Fibroblast of skin of abdomen (primary cell): ENCODE results near the gene FCHSD1.
"Not testable (repeated sequence)": the region's sequence is repeated elsewhere in the genome, so short reads cannot be mapped to it uniquely, and the experiment has no call there.

ENCODE experiments used
- DNase-seq: peaks from one replicate; pipeline ENCODE4 v3.0.0-alpha.2; 2013

Gene FCHSD1

DNA sequence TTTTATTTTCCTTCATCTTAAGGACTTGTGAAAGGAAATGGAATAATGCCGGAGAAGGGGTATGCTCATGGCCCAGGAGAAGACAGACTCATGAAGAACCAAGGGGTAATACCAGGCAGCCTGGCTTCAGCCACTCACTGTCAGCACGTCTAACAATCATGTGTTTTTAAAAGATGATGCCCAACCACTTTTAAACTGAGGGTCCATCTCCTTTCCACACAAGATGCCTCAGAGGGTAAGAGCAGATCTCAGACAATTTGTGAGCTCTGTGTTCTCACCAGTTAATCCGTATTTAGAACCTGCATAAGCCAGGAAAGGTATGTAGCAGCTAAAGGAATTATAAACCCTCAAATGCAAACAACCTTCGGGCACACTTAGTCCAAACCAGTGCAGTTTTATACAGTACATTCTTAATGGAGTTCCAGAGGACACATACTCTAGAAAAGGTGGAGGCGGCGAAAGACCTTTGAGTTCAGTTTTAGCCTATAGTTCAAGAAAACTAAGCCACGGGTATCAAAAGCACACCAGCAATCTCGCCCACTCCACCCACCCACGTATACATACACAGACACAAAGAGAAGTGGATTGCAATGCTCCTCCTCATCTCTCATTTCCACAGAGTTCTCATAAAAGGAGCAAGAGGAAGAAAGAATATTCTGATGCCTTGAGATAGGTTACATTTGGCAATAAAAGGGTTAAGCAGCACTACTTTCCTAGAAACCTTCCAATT is 35.1 kb downstream of the FCHSD1 start:
- DNase-seq: no peak

DNA sequence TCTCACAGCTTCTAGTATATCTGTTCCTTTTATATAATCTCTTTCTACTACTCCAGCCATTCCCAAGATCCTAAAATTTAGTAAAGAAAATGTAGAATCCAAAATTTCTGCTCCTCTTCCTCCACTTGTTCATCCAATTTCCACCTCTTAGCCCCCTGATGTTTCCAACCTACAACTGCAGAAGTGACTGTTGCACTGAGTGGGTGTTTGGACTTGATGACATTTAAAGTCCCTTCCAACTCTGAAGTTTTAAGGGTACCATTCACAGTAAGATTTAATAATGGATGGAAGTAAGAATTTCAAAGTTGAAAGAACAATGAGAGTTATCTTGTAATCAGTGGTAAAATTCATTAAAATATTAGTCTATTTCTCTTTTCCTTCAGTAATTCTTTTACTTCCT is 37.9 kb downstream of the FCHSD1 start:
- no peak for DNase-seq

DNA sequence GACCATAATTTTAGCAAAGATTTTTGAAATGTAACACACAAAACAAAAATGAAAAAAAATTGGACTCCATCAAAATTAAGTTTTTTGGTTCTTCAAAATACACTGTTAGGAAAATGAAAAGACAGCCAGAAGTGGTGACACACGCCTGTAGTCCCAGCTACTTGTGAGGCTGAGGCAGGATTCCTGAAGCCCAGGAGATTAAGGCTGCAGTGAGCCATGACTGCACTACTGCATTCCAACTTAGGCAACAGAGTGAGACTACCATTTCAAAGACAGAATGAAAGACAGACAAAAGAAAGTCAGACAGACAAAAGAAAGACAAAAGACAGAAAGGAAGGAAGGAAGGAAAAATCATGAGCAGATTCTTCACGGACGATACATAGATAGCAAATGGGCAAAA is 39.9 kb downstream of the FCHSD1 start:
- no peak for DNase-seq

DNA sequence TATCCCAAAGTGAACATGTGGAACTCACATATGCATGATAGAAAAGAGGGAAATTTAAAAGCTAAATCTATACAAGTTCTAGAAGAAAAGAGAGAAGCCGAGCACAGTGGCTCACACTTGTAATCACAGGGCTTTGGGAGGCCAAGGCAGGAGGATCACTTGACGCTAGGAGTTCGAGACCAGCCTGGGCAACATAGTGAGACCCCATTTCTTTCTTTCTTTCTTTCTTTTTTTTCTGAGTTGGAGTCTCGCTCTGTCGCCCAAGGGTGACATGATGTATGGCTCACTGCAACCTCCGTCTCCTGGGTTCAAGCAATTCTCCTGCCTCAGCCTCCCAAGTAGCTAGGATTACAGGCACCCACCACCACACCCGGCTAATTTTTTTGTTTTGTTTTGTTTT is 41.3 kb downstream of the FCHSD1 start:
- DNase-seq: not testable (repeated sequence)

DNA sequence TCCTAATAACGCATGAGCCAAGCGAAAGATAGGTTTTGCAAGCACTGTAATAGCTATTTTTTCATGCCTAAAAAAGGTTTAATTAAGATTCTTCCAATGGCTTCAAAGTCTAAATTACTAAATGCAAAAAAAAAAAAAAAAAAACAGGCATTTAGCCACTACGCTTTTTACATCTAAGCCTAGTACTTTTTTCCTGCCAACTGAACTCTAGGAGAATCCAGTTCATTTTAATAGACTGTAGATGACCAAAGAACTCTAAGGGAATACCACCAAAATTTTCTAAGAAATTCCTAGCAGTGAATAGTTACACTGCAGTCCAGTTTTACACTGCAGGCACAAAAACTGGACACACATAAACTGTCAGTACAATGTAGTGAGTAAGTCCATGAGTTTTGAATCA is 42.2 kb downstream of the FCHSD1 start:
- no peak for DNase-seq

DNA sequence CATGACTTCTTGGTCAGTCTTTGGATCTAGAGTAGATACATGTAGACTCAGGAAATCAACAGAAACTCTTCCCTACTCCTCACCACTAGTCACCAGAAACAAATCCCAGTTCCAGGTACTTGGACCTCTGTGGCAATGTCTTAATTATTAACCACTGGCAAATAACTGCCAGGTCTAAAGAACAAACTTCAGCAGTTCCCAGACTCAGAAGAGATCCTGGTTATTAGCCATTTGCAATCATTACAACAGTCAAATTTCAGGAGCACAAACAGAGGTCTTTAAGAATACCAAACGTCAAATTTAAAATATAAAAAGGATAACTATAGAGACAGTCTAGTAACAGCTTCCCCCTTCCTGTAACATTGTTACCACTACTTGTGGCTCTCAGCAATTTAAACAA is 42.7 kb downstream of the FCHSD1 start:
- DNase-seq: no peak

DNA sequence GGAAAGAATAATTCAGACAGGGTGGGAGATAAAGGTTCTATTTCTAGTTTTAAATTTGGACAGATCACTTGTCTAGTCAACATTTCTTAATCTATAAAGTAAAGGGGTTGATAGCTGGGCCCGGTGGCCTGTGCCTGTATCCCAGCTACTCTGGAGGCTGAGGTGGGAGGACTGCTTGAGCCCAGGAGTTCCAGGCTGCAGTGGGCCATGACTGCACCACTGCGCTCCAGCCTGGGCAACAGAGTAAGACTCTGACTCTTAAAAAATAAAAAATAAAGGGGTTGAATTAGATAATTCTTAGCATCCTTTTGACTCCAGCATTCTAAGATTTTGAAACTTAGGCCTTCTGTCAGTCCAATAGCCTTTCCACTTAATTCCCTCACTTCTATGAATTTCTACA is 43.2 kb downstream of the FCHSD1 start:
- no peak for DNase-seq

DNA sequence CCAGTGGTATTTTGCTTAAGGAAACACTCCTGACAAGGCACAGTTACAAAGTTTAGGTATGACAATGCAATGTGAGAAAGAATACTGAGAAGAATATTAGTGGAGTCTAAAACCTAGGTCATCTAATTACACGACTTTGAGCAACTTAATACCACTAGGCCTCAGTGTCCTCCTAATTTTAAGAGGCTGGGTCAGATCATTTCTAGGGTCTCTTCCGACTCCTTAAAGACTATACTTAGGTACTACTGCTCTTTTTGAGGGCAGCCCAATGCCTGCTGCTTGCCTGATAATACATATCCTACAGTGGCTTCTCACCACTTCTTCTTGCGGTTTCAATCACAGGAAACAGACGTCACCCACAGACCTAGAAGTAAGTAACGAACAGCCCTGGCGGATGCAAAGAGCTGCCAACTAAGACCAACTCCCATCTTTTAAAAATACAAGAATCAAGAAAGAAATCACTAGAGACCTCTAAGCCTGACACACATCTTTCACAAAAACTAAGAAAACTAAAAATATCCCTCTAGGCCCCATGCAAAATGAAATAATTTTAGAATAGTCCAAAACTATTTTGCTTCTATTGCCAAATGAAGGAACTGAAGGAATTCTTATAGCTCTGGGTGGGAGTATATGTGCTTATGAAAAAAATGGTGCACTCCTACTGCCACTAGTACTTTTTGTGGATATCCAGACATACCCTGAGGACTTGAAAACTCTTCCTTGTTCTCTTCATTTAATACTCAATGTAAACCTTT is 45.5 kb downstream of the FCHSD1 start:
- peak; percentile 25 for DNase-seq

DNA sequence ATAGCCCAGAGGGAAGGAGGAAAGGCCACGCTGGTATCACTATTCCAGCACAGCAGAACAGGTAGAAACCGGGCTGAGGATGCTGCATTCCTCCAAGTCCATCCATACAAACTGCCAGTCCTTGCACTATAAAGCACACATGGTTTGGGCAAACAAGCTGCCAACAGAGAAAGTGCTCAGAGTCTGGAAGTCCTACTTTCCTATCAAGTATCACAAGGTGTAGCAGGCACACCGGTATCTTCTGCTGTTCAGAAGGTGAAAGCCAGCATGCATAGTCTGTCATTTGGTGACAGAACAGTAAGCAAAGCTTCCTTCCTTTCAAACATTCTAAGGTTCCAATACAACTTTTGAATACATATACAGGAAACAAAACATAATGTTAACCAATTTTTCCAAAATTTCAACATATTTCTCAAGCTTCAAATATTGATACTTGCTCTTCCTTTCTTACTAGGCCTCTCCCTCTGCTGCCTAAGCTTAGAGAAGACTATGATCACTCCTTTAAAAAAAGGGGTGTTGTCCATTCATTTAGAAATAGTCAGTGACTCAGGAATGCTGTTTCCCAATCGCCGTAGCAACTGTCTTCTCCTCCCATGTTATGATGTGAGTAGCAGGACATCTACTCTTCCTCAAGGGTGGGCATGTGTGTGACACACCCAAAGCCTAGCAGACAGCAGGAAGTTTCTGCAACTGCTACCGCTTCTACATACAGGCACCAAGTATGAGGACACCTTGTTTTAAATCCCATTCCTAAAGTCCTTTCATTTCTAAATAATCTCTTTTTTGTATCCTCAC is 47.1 kb downstream of the FCHSD1 start:
- DNase-seq: peak; percentile 90

DNA sequence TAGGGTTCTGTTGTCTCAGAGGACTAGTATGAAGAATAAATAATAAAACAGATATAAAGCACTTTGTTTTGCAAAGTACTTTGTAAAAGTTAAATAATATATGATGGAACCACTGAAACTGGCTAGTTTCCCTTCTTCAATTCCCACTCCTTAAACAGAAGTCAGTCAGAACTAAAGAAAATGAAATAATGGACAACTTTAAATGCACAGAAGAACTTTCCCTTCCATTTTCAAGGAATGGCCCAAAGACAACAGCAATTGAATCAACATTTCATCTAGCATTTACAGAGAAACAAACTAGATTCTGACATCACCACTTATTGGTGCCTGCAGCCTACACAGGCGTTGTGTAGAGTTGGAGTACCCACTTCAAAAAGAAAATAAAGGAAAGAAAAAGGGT is 48.6 kb downstream of the FCHSD1 start:
- no peak for DNase-seq

DNA sequence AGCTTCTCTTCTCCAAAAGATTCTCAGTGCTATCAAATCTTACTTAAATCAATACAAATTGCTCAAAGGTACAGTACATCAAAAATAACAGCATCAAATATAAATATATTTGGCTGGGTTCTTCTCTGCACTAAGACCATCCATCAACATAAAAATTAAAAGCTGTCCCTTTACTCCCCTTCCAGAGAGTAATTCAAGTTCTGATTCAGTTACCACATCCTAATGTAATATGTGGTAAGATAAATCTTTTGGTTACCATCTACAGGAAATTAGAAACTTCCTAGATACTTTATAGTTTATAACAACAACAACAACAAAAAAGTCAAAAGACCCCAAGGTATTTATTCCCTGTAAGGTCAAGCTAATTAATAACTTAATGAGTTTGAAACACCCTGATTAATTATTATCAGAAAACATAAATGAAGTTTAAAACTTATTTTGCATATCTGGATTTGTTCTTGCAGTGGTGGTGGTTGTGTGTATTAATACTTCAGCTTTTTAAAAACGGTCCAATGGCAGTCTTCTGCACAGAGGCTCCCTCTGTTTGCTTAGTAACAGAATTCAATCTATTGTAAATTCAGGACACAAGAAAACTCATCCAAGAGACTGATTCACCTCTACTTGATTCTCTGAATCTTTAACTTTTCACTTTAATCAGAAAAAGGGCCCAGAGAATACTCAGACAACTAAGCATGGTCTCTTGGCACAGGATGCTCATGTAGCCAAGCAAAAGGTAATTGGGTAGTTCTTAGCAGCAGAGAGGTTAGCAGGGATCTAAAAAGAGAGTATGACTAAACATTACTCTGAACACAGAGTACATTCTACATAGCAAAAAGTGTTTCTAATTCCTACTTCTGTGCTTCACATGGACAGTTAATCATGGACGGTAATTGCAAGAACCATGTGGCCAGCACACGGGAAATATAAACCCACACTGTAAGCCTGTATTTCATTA is 52.5 kb downstream of the FCHSD1 start:
- peak; percentile 47 for DNase-seq

DNA sequence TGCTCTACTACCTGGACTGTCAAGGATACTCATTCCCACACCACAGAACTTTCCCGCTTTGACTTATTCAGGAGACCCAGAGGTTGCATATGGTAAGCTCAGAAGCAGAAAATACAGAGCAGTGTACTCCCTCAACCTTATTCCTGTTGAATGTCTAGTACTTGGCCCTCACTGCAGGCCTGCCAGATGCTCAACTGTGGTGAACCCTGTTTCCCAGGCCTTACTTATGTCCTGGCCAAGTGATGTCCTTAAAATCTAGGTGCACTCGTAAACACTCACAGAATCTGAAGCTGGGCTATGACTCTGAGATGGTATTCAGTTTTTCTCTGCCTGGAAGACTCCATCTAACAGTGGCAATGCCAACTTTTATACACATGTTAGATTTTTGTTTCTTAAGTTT is 53.4 kb downstream of the FCHSD1 start:
- no peak for DNase-seq

DNA sequence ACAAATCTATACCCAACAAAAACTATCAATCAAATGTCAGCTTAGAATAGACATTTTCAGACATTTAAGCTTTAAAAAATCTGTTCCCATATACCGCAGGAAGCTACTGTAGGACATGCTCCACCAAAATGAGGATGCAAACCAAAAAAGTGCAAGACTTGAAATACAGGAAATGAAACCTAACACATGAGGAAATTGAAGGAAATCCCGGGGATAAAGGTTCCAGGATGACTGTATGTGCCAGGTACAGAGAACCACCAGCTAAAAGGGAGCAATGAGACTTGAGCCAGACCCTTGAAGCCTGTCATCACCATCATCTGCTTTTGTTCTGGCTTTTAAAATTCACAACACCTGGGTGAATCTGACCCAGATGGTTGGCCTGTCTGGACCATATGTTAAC is 53.8 kb downstream of the FCHSD1 start:
- DNase-seq: no peak

DNA sequence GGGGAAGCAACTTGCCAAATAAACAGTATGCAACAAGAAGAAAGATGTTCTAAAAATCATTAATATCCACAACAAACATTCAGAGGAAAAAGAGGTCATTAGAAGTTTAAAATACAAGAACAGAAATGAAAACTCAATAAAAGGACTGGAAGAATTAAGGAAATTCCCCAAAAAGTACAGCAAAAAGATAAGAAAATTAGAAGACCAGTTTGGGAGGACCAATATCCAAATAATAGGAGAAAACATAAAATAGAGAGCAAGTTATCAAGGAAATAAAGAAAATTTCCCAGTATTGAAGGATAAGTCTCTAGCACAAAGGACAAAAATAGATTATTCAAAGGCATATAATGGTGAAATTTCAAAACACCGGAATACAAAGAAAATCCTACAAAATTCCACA is 54.4 kb downstream of the FCHSD1 start:
- DNase-seq: no peak

DNA sequence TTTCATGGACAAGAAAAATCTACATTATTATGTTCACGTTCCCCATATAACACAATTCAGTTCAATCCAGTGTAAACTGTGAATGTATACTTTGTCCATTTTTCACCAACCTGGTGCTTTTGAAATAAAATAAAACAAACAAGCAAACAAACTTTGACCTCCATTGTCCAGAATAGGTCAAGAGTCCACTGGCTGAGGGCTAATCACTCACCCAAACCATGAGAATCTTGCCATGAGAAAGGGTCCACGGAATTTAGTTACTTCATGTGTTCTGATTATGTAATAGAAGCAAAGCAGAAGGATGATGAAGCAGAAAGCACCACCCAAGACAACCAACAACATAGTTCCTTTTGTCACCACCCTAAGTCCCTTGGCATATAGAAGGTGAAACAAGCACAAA is 61.1 kb downstream of the FCHSD1 start:
- DNase-seq: no peak
